PC-3 (cell line): Measurements from ENCODE around the gene CPOX.

Source experiments
- EZH2 ChIP-seq: fragments of 300-600 bp; sonication (generic); IDR thresholded peaks from one replicate; pipeline ENCODE4 v1.6.1; 2017; ENCODE audit warnings: antibody characterized with exemption, mild to moderate bottlenecking, low read length; ENCODE audit not compliant: unreplicated experiment
- TF ChIP-seq, protein P1 (sequence below): fragments of 300-600 bp; sonication (generic); conservative IDR thresholded peaks from 2 replicates; pipeline ENCODE4 v1.5.1; 2017; ENCODE audit warnings: antibody characterized with exemption, low read depth, mild to moderate bottlenecking, low read length

DNA sequence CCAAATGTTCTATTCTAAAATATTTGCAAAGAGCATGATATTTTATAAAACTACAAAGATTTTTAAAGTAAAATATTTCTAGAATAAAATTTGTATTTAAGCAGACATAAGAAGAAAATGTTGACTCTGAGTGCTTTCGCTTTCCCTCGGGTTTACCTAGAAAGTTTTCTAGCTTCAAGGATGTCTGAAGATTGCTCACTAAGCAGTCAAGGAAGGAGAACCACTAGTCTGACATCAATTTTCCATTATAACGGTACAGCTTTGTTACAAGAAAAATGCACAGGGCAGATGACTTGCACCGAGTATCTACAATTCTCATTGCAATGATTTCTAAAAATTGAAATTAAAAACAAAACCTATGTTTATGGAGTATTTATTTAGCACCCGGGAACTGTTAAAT lies 47.5 kb downstream of the CPOX start:
- TF ChIP-seq, protein P1, sequence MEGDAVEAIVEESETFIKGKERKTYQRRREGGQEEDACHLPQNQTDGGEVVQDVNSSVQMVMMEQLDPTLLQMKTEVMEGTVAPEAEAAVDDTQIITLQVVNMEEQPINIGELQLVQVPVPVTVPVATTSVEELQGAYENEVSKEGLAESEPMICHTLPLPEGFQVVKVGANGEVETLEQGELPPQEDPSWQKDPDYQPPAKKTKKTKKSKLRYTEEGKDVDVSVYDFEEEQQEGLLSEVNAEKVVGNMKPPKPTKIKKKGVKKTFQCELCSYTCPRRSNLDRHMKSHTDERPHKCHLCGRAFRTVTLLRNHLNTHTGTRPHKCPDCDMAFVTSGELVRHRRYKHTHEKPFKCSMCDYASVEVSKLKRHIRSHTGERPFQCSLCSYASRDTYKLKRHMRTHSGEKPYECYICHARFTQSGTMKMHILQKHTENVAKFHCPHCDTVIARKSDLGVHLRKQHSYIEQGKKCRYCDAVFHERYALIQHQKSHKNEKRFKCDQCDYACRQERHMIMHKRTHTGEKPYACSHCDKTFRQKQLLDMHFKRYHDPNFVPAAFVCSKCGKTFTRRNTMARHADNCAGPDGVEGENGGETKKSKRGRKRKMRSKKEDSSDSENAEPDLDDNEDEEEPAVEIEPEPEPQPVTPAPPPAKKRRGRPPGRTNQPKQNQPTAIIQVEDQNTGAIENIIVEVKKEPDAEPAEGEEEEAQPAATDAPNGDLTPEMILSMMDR, result no peak
- TF ChIP-seq EZH2, result no peak
